Naive thymus-derived CD4-positive, alpha-beta T cell (primary cell): ENCODE results near the gene ACOT2. TPM values are rescaled to one million over a fixed set of nuclear protein-coding genes. Genes with fewer than 3 reads are reported as not detected.
"Not testable (repeated sequence)": the region's sequence is repeated elsewhere in the genome, so short reads cannot be mapped to it uniquely, and the experiment has no call there.

ENCODE experiments used
- ATAC-seq: fragments of 150-1000 bp; cut with Tn5 transposase; 2 replicates; pipeline ENCODE4 v1.10.0; 2021; ENCODE audit warnings: mild to moderate bottlenecking, moderate library complexity
- CTCF ChIA-PET: fragments of 350-600 bp; sonication (Branson Sonifier 250); formaldehyde crosslinking; loops from one replicate; lab custom pipeline; 2021; ENCODE audit warnings: antibody characterized with exemption; lab: Charles Lee
- POLR2A ChIA-PET: fragments of 350-600 bp; sonication (Branson Sonifier 250); formaldehyde crosslinking; loops from one replicate; lab custom pipeline; 2021; ENCODE audit warnings: antibody characterized with exemption, inconsistent platforms; lab: Charles Lee
- DNase-seq, 9 donors: peaks; one replicate each; pipeline versions ENCODE4 v3.0.0 to v3.0.0-alpha.2; 2020 to 2022; ENCODE audit warnings: mixed read lengths in 1 of 9
- H3K27ac ChIP-seq: one replicate; pipeline ENCODE4 v1.7.0; 2013; ENCODE audit warnings: mild to moderate bottlenecking, low read depth, low read length, moderate library complexity
- H3K27me3 ChIP-seq, 2 donors: one replicate each; pipeline ENCODE4 v1.7.0; 2013; ENCODE audit warnings: low read length in 2 of 2, mild to moderate bottlenecking in 2 of 2, moderate library complexity in 2 of 2; ENCODE audit not compliant: control insufficient read depth in 2 of 2, insufficient read depth in 2 of 2
- H3K36me3 ChIP-seq, 3 experiments: 1 replicate in 2 of 3; 2 replicates in 1 of 3; pipeline ENCODE4 v1.7.0; 2013; ENCODE audit warnings: low read length in 3 of 3, mild to moderate bottlenecking in 3 of 3, moderate library complexity in 1 of 3; ENCODE audit not compliant: insufficient read depth in 3 of 3, control insufficient read depth in 2 of 3
- H3K4me1 ChIP-seq, 2 donors: one replicate each; pipeline ENCODE4 v1.7.0; 2013; ENCODE audit warnings: low read length in 2 of 2, mild to moderate bottlenecking in 2 of 2, moderate library complexity in 1 of 2; ENCODE audit not compliant: control insufficient read depth in 2 of 2, insufficient read depth in 2 of 2
- H3K4me3 ChIP-seq: 2 replicates; pipeline ENCODE4 v1.7.0; 2013; ENCODE audit warnings: mild to moderate bottlenecking, low read length
- H3K9me3 ChIP-seq, 3 experiments: 1 replicate in 2 of 3; 2 replicates in 1 of 3; pipeline ENCODE4 v1.7.0; 2013; ENCODE audit warnings: low read length in 3 of 3; ENCODE audit not compliant: control insufficient read depth in 2 of 3
- H3K27ac Mint-ChIP-seq, 9 donors: one replicate each; pipeline ENCODE4 v1.8.0; 2020 to 2022; ENCODE audit warnings: mixed read lengths in 9 of 9, mild to moderate bottlenecking in 8 of 9, moderate library complexity in 5 of 9, inconsistent platforms in 2 of 9
- H3K27me3 Mint-ChIP-seq, 5 donors: one replicate each; pipeline ENCODE4 v1.8.0; 2021 to 2022; ENCODE audit warnings: mixed read lengths in 5 of 5, mild to moderate bottlenecking in 1 of 5
- H3K36me3 Mint-ChIP-seq, 5 donors: one replicate each; pipeline ENCODE4 v1.8.0; 2020 to 2022; ENCODE audit warnings: mixed read lengths in 5 of 5, mild to moderate bottlenecking in 3 of 5, inconsistent platforms in 1 of 5
- H3K4me1 Mint-ChIP-seq, 7 donors: one replicate each; pipeline ENCODE4 v1.8.0; 2020 to 2022; ENCODE audit warnings: mixed read lengths in 7 of 7, mild to moderate bottlenecking in 3 of 7, inconsistent platforms in 1 of 7
- H3K4me3 Mint-ChIP-seq, 10 donors: one replicate each; pipeline ENCODE4 v1.8.0; 2020 to 2022; ENCODE audit warnings: mild to moderate bottlenecking in 10 of 10, mixed read lengths in 10 of 10, moderate library complexity in 6 of 10, inconsistent platforms in 2 of 10
- H3K9me3 Mint-ChIP-seq, 11 donors: one replicate each; pipeline ENCODE4 v1.8.0; 2020 to 2022; ENCODE audit warnings: mixed read lengths in 11 of 11, mild to moderate bottlenecking in 4 of 11, inconsistent platforms in 1 of 11, moderate library complexity in 1 of 11
- intact Hi-C, 2 donors: fragments of 100-400 bp; cut with micrococcal nuclease; formaldehyde crosslinking; loops; one replicate each; pipeline ENCODE4 v1.15.1; 2023
- polyA plus RNA-seq, 2 donors: library from polyadenylated mRNA; unstranded; fragments of 300-500 nt; fragmentation: Illumina TruSeq; gene quantifications; one replicate each; pipeline ENCODE4 v1.2.3, GENCODE V29; 2021
- total RNA-seq, 6 experiments: library from RNA in 5 of 6; stranded (reverse) in 5 of 6; gene quantifications; 1 replicate in 5 of 6; 2 replicates in 1 of 6; pipeline ENCODE4 v1.2.3 and lab custom pipeline; 2021 to 2026

The ACOT2 gene
- total and polyA plus RNA-seq, 7 experiments from 2014 or later, result 8.8 to 36.5 (median 12.5) TPM

DNA sequence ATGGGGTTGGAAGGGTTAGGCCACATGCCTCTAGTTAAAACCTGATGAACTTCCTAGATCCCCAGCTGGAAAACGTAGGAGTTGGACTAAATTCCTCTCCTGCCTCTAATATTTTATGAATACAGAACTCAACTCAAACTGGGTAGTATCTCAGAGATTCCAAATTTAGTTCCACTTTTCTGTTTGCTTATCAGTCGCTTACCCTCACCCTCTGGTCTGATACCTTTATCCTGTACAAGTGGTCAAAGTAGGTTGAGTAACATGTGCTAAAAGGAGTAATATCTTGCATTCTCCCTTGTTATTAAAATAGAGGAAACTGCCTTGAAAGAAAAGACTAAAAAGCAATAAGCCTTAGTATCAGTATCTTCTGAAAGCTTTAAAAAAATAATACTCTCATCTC lies 11.8 kb upstream of the ACOT2 start:
- CTCF ChIA-PET, intact Hi-C loops, H3K36me3 Mint-ChIP-seq, H3K36me3 ChIP-seq, H3K27ac ChIP-seq, H3K9me3 ChIP-seq, POLR2A ChIA-PET, H3K4me3 ChIP-seq, H3K9me3 Mint-ChIP-seq, H3K4me3 Mint-ChIP-seq, H3K4me1 Mint-ChIP-seq, ATAC-seq, DNase-seq, H3K27me3 ChIP-seq, H3K27me3 Mint-ChIP-seq, H3K4me1 ChIP-seq, H3K27ac Mint-ChIP-seq: not testable (repeated sequence)

DNA sequence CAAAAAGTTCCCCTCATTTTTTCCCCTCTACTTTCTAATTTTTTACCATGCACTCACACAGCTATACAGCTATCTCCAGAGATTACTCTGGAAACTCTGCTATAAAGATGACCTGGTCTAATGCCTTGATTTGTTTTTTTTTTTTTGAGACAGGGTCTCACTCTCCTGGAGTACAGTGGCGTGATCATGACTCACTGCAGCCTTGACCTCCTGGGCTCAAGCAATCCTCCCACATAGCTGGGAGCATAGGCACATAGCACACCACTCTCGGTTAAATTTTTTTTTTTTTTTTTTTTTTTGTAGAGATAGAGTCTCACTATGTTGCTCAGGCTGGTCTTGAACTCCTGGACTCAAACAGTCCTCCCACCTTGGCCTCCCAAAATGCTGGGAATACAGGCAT lies 10.8 kb upstream of the ACOT2 start:
- Mint-ChIP-seq H3K9me3 (peaks cover 0 to 19% (median 5%) of the 10 kb centered on the region in 11 donors), H3K4me1 (peaks cover 0 to 11% (median 0%) of the 10 kb centered on the region in 7 donors), H3K36me3 (peaks cover 0 to 13% (median 9%) of the 10 kb centered on the region in 5 donors)
- H3K4me1 ChIP-seq, H3K27ac Mint-ChIP-seq, ATAC-seq, intact Hi-C loops, POLR2A ChIA-PET, H3K36me3 ChIP-seq, H3K4me3 ChIP-seq, DNase-seq, H3K9me3 ChIP-seq, H3K27ac ChIP-seq, H3K4me3 Mint-ChIP-seq, H3K27me3 ChIP-seq, H3K27me3 Mint-ChIP-seq, CTCF ChIA-PET: not testable (repeated sequence)

DNA sequence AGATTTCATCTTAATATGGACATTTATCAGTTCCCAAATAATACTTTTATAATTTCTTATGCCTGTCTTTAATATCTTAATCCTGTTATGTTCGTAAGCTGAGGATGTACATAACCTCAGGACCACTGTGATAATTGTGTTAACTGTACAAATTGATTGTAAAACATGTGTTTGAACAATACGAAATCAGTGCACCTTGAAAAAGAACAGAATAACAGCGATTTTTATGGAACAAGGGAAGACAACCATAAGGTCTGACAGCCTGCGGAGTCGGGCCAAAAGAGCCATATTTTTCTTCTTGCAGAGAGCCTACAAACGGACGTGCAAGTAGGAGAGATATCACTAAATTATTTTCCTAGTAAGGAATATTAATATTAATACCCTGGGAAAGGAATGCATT lies 6.8 kb upstream of the ACOT2 start:
- H3K4me1 Mint-ChIP-seq, result peaks cover 12 to 29% (median 20%) of the 10 kb centered on the region in 7 donors
- POLR2A ChIA-PET, H3K4me3 ChIP-seq, H3K27me3 ChIP-seq, ATAC-seq, H3K36me3 ChIP-seq, H3K4me3 Mint-ChIP-seq, H3K9me3 ChIP-seq, H3K27ac ChIP-seq, DNase-seq, H3K4me1 ChIP-seq, H3K27me3 Mint-ChIP-seq, CTCF ChIA-PET, H3K27ac Mint-ChIP-seq: not testable (repeated sequence)
- H3K36me3 Mint-ChIP-seq, result peaks cover 4 to 26% (median 19%) of the 10 kb centered on the region in 5 donors
- peaks cover 0 to 19% (median 5%) of the 10 kb centered on the region in 11 donors for H3K9me3 Mint-ChIP-seq
- intact Hi-C loops, result loop anchor here in 1 of 2 donors (10.0 kb wide), 1 partner anchor 153 kb away; the partner anchor contains the start of gene PNMA1

DNA sequence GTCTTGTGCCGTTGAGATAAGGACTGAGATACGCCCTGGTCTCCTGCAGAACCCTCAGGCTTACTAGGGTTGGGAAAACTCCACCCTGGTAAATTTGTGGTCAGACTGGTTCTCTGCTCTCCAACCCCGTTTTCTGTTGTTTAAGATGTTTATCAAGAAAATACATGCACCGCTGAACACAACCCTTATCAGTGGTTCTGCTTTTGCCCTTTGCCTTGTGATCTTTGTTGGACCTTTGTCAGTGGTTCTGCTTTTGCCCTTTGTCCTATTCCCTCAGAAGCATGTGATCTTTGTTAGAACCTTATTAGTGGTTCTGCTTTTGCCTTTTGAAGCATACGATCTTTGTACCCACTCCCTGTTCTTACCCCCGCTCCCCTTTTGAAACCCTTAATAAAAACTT lies 6.3 kb upstream of the ACOT2 start:
- Mint-ChIP-seq H3K9me3 (peaks cover 0 to 19% (median 5%) of the 10 kb centered on the region in 11 donors), H3K4me1 (peaks cover 16 to 33% (median 24%) of the 10 kb centered on the region in 7 donors), H3K36me3 (peaks cover 4 to 30% (median 23%) of the 10 kb centered on the region in 5 donors)
- H3K4me3 Mint-ChIP-seq, CTCF ChIA-PET, H3K27me3 ChIP-seq, H3K36me3 ChIP-seq, POLR2A ChIA-PET, DNase-seq, H3K4me1 ChIP-seq, H3K27ac Mint-ChIP-seq, ATAC-seq, H3K27me3 Mint-ChIP-seq, H3K4me3 ChIP-seq, H3K27ac ChIP-seq, H3K9me3 ChIP-seq: not testable (repeated sequence)
- intact Hi-C loops, result loop anchor here in 1 of 2 donors (10.0 kb wide), 1 partner anchor 152 kb away; the partner anchor contains the start of gene PNMA1

DNA sequence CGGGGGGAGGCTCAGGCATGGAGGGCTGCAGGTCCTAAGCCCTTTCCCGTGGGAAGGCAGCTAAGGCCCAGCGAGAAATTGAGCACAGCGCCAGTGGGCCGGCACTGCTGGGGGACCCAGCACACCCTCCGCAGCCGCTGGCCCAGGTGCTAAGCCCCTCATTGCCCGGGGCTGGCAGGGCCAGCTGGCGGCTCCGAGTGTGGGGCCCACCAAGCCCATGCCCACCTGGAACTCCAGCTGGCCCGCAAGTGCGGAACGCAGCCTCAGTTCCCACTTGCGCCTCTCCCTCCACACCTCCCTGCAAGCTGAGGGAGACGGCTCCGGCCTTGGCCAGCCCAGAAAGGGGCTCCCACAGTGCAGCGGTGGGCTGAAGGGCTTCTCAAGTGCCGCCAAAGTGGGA lies 2.6 kb upstream of the ACOT2 start:
- H3K27ac ChIP-seq, ATAC-seq, H3K9me3 ChIP-seq, H3K27me3 Mint-ChIP-seq, DNase-seq, H3K27me3 ChIP-seq, H3K36me3 ChIP-seq, H3K4me3 ChIP-seq: not testable (repeated sequence)
- intact Hi-C loops, result loop anchor here in 1 of 2 donors (5.0 to 10.0 kb wide), 2 partner anchors 39 to 148 kb away; partner anchors contain the start of gene PNMA1
- Mint-ChIP-seq H3K36me3 (peaks cover 4 to 31% (median 25%) of the 10 kb centered on the region in 5 donors), H3K9me3 (peaks cover 0 to 17% (median 5%) of the 10 kb centered on the region in 11 donors), H3K4me1 (peaks cover 29 to 55% (median 46%) of the 10 kb centered on the region in 7 donors), H3K4me3 (peak overlapping the region in 2 of 10 donors; percentile 92 to 96), H3K27ac (peak overlapping the region in 1 of 9 donors; percentile 79)
- ChIA-PET CTCF (interaction anchor here (0.6 kb wide), 1 partner anchor 217 kb away, joined by 3 read pairs; no protein-coding TSS in a partner anchor), POLR2A (interaction anchor here (1.8 kb wide), 1 partner anchor 57 kb away, joined by 5 read pairs; no protein-coding TSS in a partner anchor)
- peaks cover 21% of the 10 kb centered on the region in 2 donors for H3K4me1 ChIP-seq

DNA sequence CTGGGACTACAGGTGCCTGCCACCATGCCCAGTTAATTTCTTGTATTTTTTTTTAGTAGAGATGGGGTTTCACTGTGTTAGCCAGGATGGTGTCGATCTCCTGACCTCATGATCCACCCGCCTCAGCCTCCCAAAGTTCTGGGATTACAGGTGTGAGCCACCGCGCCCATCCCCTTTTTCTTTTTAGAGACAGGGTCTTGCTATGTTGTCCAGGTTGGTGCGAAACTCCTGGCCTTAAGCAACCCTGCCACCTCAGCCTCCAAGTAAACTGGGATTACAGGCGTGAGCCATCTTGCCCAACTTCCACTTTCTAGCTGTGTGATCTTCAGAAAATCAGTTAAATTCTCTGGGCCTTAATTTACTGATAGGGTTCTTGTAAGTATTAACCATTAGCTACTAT lies 2.1 kb upstream of the ACOT2 start:
- H3K9me3 ChIP-seq, H3K27ac ChIP-seq, H3K36me3 ChIP-seq, ATAC-seq, H3K27me3 Mint-ChIP-seq, DNase-seq, H3K27me3 ChIP-seq: not testable (repeated sequence)
- peak overlapping the region; percentile 6 to 97 (median 94) for H3K4me3 Mint-ChIP-seq
- peaks cover 0 to 12% (median 4%) of the 10 kb centered on the region in 11 donors for H3K9me3 Mint-ChIP-seq
- Histone ChIP-seq H3K4me3 (peak overlapping the region; percentile 73), H3K4me1 (peaks cover 21% of the 10 kb centered on the region in 2 donors)
- intact Hi-C loops, result loop anchor here in 1 of 2 donors (5.0 to 10.0 kb wide), 2 partner anchors 40 to 148 kb away; partner anchors contain the start of gene PNMA1
- peaks cover 4 to 28% (median 22%) of the 10 kb centered on the region in 5 donors for H3K36me3 Mint-ChIP-seq
- H3K27ac Mint-ChIP-seq, result peak overlapping the region in 3 of 9 donors; percentile 79 to 95 (median 92)
- H3K4me1 Mint-ChIP-seq, result peaks cover 29 to 53% (median 46%) of the 10 kb centered on the region in 7 donors
- POLR2A ChIA-PET, result interaction anchor here (1.0 to 1.8 kb wide), 4 partner anchors 25 to 58 kb away, joined by 3 to 5 read pairs (median 4); partner anchors contain the start of genes ACOT4 and ACOT6
- CTCF ChIA-PET, result interaction anchor here (4.6 kb wide), 1 partner anchor 57 kb away, joined by 41 read pairs; no protein-coding TSS in a partner anchor
